Colonic mucosa (tissue), 4 donors: ENCODE results near the gene FHIT. TPM values are rescaled to one million over a fixed set of nuclear protein-coding genes. Genes with fewer than 3 reads are reported as not detected.

Source experiments
- DNase-seq: peaks from one replicate; pipeline ENCODE4 v3.0.0-alpha.2; 2020
- H3K27ac ChIP-seq: fragments of 200-600 bp; one replicate; pipeline ENCODE4 v1.8.0; 2021
- H3K27me3 ChIP-seq: fragments of 200-600 bp; one replicate; pipeline ENCODE4 v1.8.0; 2021
- H3K36me3 ChIP-seq: fragments of 200-600 bp; one replicate; pipeline ENCODE4 v1.8.0; 2021
- H3K4me1 ChIP-seq: fragments of 200-600 bp; one replicate; pipeline ENCODE4 v1.8.0; 2021; ENCODE audit warnings: mild to moderate bottlenecking
- H3K4me3 ChIP-seq: fragments of 200-600 bp; one replicate; pipeline ENCODE4 v1.8.0; 2021
- H3K9ac ChIP-seq, 2 donors: one replicate each; pipeline ENCODE4 v1.7.0; 2013; ENCODE audit warnings: control low read depth in 2 of 2, low read depth in 2 of 2, low read length in 2 of 2
- H3K9me3 ChIP-seq: fragments of 200-600 bp; one replicate; pipeline ENCODE4 v1.8.0; 2021
- intact Hi-C: fragments of 100-400 bp; cut with DNase I; formaldehyde crosslinking; loops from one replicate; pipeline ENCODE4 v1.14.1; 2022
- total RNA-seq, 2 donors: library from RNA; stranded (reverse); fragmentation: NEBNext Ultra II Directional in 1 of 2; extraction: Animal tissue kit (Norgen Biotek cat#: 25700) in 1 of 2; gene quantifications; one replicate each; pipeline ENCODE4 v1.2.1, GENCODE V29; 2021
- TF ChIP-seq, protein P1 (sequence below): fragments of 200-600 bp; IDR thresholded peaks from one replicate; pipeline ENCODE4 v1.8.0; 2022; ENCODE audit warnings: antibody characterized with exemption, mild to moderate bottlenecking
- donor health status: healthy.
- donor health status: DM: no; HTN: no; CAD: no.
- donor health status: DM: no; HTN: no; CAD: no.

FHIT gene
- total RNA-seq, 2 donors from 2014 or later: 7.7 to 9.4 TPM

DNA sequence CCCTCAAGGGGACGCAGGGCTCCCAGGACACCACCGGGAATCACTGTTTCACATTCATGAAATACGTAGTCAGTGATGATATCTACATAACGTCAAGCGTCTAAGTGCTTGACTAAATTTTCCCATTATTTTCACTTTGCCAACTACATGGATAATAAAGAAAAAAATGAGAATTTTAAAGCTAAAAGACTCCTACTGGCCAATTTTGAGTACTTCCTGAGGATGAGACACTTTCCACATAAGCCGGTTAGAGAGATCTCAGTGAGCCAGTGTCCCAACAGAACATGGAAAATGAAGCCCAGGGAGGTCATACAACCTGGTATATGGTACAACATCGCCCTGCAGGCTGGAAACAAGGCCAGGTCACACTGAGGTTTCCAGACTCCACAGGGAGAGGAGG lies 928.1 kb downstream of the FHIT start:
- Histone ChIP-seq H3K4me1 (no peaks in the 10 kb centered on the region), H3K9me3 (no peaks in the 10 kb centered on the region), H3K9ac (no peak overlapping the region), H3K4me3 (no peak overlapping the region), H3K36me3 (no peaks in the 10 kb centered on the region), H3K27ac (no peak overlapping the region), H3K27me3 (no peaks in the 10 kb centered on the region)
- TF ChIP-seq, protein P1, sequence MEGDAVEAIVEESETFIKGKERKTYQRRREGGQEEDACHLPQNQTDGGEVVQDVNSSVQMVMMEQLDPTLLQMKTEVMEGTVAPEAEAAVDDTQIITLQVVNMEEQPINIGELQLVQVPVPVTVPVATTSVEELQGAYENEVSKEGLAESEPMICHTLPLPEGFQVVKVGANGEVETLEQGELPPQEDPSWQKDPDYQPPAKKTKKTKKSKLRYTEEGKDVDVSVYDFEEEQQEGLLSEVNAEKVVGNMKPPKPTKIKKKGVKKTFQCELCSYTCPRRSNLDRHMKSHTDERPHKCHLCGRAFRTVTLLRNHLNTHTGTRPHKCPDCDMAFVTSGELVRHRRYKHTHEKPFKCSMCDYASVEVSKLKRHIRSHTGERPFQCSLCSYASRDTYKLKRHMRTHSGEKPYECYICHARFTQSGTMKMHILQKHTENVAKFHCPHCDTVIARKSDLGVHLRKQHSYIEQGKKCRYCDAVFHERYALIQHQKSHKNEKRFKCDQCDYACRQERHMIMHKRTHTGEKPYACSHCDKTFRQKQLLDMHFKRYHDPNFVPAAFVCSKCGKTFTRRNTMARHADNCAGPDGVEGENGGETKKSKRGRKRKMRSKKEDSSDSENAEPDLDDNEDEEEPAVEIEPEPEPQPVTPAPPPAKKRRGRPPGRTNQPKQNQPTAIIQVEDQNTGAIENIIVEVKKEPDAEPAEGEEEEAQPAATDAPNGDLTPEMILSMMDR: no peak
- no peak for DNase-seq
- intact Hi-C loops: no loop called here

- no peaks in the 10 kb centered on the region for H3K27me3 ChIP-seq
- H3K4me3 ChIP-seq: no peak overlapping the region
- no peaks in the 10 kb centered on the region for H3K36me3 ChIP-seq
- no peak overlapping the region for H3K9ac ChIP-seq
- no peaks in the 10 kb centered on the region for H3K4me1 ChIP-seq
- H3K9me3 ChIP-seq: no peaks in the 10 kb centered on the region
- intact Hi-C loops: no loop called here
- no peak overlapping the region for H3K27ac ChIP-seq
- no peak for DNase-seq
- TF ChIP-seq, protein P1: no peak
These were observed 928.9 kb downstream of the FHIT start for GRCh38 chr3:60322298-60322856.

GRCh38 chr3:60319179-60319858 lies 931.9 kb downstream of the FHIT start:
- Histone ChIP-seq H3K9me3 (no peaks in the 10 kb centered on the region), H3K27ac (no peak overlapping the region), H3K4me3 (no peak overlapping the region), H3K4me1 (no peaks in the 10 kb centered on the region), H3K36me3 (no peaks in the 10 kb centered on the region), H3K9ac (no peak overlapping the region), H3K27me3 (no peaks in the 10 kb centered on the region)
- TF ChIP-seq, protein P1: no peak
- no peak for DNase-seq
- intact Hi-C loops: no loop called here

DNA sequence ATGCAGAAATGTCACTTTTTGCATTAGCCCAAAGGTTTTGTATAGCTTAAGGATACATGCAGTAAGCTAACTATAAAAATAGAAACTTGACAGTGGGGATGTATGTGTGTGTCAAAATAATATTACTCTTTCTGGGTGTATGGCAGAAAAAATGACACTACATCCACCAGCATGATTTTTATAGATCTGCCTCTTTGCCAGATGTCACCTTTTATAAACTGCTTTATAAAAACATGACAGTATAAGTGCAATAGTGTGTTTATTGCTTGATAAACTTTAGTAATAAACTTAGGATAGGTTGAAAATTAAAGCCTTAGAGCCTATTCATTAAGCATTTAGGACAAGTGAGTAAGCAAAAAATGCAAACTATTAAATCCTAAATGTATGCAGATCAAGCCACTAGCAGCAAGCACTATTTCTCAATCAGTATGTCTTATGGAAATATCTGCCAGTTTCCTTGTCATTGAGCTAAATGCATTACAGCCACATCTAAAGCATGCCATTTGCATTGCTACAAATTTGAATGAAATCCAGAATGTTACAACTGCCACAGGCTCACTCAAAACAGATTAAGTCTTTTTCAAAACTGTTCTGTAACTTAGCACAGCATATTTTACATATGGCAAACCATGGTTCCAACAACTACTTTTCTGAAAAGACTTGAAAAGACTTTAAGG lies 935.0 kb downstream of the FHIT start:
- Histone ChIP-seq H3K9ac (no peak overlapping the region), H3K9me3 (no peaks in the 10 kb centered on the region), H3K36me3 (no peaks in the 10 kb centered on the region), H3K4me3 (no peak overlapping the region), H3K4me1 (no peaks in the 10 kb centered on the region), H3K27me3 (no peaks in the 10 kb centered on the region), H3K27ac (no peak overlapping the region)
- intact Hi-C loops: no loop called here
- TF ChIP-seq, protein P1: no peak
- no peak for DNase-seq

- intact Hi-C loops: no loop called here
- no peaks in the 10 kb centered on the region for H3K4me1 ChIP-seq
- no peak overlapping the region for H3K9ac ChIP-seq
- TF ChIP-seq, protein P1: no peak
- no peak overlapping the region for H3K4me3 ChIP-seq
- H3K9me3 ChIP-seq: no peaks in the 10 kb centered on the region
- H3K27ac ChIP-seq: no peak overlapping the region
- no peaks in the 10 kb centered on the region for H3K27me3 ChIP-seq
- no peak for DNase-seq
- no peaks in the 10 kb centered on the region for H3K36me3 ChIP-seq
These were observed 937.2 kb downstream of the FHIT start for GRCh38 chr3:60313951-60314461.
